DMS114 treated with DMSO at 0.1 percent for 48 hours (cell line): ENCODE data around the gene NAV1.
A peak's percentile ranks its signal among the peaks of the same experiment; 100 is the strongest.

Experiments used
- DNase-seq: peaks from one replicate; lab custom pipeline; 2025; ENCODE audit not compliant: unreplicated experiment; lab: John Stamatoyannopoulos, UW

NAV1 gene

DNA sequence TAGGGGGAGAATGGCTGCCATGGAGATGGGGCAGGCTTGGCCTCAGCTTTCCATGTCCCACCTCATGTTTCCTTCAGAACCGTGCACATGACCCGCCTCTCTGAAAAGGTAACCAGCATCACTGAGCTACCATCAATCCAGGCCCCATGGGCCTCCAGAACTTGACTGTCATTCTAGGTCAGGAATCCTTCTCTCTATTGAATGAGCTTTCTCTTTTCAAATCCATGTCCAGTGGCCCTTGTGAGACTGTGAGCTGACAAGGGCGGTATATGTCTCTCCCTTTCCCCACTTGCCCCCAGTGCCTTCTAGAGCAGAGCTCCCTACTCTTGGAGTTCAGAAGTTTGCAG lies 36.4 kb upstream of the NAV1 start:
- DNase-seq = no peak

DNA sequence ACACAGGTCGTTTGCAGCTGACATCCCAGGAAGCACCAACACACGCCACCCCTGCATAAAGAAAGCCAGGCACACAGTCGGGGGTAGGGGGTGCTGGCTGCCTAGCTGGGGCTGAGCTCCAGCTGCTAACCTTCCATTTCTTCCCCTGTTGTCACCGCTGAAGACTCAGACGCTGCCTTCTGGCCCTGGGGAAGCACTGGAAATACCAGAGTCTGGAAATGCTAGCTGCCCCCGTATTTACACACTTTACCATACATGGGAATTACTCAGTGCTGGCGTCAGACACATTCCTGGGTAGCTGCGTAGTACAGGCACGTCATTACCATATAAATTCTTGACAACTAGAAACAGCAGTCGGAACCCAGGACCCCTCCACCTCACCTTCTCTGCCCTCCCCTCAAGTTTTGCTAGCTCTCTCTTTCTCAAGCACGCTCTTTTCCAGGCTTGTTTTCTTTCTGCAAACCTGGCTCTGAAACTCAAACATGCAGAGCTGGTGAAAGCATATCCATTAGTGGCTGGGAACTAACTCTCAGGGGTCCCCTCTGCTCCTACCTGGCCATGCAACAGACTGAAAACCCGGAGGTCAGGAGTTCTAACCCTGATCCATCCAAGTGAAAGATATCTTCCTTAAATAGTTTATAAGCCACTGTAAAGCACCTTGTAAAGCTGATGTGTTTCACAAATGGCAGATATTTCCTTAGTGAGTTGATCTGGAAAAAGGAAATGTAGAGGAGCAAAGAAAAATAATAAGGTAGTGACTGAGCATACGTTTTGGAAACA lies 35.3 kb upstream of the NAV1 start:
- DNase-seq = no peak

DNA sequence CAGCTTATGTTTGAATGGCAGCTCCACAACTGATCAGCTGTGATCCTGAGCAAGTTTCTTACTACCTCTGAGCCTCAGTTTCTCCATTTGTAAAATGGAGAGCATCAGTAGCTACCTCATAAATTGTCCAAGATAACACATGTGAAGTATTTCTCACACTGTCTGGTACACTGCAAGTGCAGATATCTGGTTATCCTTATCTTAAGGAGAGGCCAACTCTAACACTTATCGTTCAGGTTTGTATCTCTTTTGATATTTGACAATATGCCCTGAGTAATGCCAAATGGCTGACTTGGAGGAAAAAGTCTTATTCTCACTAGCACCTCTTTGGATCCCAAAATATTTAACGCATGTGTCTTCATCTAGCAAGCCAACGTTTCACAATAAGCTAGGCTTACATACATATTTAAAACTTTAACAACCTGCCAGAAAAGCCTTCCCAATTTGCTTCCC lies 34.7 kb upstream of the NAV1 start:
- no peak for DNase-seq

DNA sequence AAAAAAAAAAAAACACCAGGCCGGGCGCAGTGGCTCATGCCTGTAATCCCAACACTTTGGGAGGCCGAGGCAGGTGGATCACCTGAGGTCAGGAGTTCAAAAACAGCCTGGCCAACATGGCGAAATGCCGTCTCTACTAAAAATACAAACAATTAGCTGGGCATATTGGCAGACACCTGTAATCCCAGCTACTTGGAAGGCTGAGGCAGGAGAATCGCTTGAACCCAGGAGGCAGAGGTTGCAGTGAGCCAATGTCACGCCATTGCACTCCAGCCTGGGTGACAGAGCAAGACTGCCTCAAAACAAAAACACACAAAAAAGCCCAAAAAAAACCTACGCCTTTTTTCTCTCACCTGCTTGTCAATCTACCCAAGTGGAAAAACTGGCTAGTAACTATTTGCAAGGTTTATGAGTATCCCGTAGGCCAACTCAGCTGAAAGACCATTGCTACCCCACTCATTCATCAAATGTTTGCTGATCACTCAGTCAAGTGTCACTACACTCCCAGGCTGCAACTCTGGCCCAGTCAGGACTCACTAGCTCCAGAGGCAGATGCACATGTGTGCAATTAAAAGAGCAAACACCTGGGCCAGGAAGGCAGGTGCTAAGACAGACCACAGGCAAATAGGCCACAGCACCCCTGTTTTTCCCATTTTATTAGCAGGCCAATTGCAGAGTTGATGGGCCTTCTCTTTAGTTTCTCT lies 34.0 kb upstream of the NAV1 start:
- DNase-seq = no peak

DNA sequence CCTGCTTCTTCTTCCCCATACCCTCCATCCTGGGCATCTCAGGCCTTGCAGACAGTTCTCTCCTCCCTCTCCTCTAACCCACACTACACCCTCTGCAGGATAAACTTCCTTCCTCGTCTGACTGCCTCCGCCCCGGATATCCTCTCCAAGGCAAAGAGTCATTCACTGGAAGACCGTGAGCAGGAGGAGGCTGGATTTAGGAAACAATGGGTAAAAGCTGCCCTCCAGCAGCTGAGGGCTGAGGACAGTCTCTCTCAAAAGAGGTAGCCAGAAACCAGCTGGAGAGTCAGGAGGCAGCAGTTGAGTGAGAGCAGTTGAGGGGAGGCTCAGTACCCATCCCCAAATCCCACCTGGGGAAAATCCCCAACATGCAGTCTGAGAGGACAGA lies 33.4 kb upstream of the NAV1 start:
- DNase-seq = no peak

DNA sequence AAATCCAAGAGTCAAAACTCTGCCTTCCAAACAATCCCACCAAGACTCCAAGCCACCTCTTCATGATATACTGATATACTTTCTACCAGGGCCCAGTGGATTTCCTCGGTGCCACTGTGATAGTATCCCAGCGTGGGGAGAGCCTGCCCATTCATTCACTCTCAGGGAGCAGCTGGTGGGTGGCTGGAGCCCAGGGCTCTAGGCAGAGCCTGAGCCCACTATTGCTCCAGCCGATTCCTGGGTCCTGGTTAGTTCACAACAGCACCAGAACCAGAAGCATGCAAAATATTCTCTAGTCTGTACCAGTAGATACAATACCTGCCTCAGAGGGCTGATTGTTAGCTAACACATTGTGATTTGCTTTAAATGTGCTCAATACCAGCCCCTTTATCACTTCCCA lies 32.8 kb upstream of the NAV1 start:
- DNase-seq = no peak

DNA sequence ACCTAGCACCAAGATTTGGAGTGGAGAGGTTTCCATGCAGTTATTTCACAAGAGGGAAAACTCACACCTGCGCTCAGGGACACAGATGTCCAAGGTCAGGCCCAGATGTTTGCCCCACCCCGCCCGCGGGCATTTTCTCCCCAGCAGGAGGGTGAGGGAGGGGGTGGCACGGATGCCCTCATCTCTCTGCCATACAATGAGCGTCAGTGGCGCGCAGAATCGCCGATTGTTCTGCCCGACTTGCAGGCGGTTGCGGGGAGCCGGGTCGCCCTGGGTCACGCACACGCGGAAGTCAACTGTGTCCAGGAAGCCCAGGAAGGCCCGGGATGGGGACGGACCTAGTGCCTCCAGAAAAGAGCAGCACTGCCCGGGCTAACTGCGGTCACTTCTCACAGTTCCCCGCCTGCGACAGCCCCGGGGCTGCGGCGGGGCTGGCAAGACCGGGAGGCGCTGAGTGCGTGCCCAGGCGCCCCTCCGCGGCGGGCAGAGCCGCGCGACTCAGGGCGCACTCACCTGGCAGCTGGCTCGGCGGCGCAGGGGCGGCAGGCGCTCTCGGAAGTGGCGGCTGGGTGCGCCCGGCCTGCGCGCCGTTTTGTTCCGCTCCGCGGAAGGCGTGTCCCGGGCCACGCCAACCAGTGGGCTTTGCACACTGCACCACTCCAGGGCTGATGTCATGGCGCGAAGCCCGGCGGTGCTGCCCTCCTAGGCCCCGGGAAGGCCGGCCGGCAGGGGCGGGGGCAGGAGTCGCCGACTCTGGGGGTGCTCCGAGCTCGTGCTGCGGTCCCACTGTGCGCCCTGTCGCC lies 32.2 kb upstream of the NAV1 start, which contains the start of gene CSRP1:
CSRP1 (minus strand) TSS at position 567 of the 803 bp plus-strand sequence. CDS start 10,820 bp downstream, outside the sequence.
- DNase-seq = peak; percentile 17

DNA sequence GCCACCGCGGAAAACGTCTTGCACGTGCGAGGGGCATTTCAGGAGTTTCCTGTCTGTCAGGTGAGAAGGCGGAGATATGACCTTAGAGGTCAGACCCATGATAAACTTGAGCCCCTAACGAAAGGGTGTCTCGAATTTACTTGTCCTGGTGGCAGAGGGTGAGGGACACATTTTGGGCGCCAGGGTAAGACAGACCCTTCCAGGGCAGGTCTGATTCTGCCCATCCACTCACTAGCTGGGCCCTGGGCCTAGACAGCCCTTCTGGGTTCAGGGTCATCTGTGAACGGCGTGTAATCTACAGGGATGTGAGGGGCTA lies 31.6 kb upstream of the NAV1 start:
- no peak for DNase-seq

DNA sequence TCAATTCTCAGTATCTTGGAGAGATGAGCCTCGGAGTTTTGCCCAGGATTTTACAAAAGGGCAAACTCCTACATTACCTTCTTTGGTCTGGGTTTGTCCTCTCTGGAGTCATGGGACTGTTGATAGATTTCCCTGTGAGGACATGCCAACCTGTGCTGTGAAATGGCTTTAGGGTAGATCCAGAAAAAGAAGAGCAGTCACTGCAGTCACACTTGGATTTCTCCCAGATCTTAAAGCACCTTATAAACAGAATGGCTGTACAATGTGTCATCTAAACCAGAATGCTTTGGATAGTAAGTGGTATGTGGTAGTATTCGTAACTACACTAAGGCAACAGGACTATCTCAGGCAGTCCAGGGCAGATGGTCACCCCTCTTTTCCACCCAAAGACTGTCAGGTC lies 30.1 kb upstream of the NAV1 start:
- no peak for DNase-seq

DNA sequence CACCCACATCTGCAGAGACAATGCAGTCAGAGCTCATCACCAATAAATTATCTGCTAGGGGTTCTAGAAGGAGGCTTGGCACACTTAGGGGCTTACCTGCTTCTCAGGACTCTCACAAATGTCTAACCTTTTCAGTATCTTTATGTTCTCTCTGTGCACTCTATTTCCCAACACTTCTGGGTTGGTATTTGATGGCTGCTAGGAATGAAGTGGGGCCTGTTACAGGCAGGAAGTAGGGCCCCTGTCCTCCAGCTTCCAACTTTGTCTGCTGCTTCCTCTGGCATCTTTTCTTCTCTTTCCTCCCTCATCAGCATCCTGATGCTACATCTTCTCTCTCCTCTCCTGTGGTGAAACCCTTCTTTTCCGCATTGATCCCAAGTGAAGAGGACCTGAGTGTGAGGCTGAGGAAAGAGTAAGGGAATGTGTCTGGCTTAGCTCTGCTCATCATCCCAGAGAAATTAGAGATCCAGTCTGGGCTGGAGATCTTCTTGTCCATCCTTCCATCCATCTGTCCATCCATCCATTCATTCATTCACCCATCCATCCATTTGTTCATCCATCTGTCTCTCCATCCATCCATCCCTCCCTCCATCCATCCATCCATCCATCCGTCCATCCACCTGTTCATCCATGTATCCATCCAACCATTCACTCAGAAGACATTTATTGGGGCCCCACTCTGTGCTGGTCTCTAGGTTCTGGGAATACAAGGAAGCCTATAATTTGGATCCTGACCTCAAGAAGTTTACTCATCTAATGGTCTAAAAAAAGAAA lies 29.1 kb upstream of the NAV1 start:
- no peak for DNase-seq

DNA sequence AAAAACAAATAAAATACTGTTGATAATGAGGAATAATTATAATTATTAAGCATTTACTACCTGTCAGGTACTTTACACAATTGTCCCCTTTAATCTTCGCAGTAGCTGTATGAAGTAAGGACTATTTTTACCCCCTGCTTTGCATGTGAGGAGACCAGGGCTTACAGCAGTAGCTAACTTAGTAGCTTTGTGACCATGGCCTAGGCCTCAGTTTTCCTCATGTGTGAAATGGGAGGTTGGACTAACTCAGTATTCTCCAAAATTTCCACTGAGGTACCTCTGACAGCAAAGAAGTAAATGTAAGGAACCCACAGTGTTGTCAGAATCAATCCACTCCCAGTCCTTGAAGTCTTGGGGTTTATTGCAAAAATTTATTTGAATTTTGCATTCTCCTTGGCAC lies 28.2 kb upstream of the NAV1 start:
- no peak for DNase-seq

DNA sequence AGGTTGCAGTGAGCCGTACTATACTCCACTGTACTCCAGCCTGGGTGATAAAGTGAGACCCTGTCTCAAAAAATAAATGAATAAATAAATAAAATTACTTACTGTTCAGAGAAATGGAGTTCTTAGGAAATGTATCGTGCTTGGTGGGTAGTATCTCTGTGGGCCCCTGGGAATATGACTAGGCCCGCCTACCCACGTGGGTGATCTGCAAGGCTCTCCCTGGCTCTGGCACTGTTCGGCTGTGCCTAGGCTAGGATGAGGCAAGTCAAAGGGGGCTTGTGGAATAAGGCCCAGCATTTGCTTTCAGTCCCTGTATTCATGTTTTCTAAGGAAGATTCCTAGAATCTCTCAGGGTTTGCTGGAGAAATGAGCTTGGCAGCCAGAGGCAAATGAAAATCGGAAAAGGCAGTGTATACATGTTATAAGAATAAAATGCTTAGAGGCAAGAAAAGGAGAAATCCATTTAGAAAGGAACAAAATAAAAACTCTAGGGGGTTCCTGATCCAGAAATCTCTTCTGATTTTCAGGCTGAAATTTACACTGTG lies 27.5 kb upstream of the NAV1 start:
- DNase-seq = no peak

DNA sequence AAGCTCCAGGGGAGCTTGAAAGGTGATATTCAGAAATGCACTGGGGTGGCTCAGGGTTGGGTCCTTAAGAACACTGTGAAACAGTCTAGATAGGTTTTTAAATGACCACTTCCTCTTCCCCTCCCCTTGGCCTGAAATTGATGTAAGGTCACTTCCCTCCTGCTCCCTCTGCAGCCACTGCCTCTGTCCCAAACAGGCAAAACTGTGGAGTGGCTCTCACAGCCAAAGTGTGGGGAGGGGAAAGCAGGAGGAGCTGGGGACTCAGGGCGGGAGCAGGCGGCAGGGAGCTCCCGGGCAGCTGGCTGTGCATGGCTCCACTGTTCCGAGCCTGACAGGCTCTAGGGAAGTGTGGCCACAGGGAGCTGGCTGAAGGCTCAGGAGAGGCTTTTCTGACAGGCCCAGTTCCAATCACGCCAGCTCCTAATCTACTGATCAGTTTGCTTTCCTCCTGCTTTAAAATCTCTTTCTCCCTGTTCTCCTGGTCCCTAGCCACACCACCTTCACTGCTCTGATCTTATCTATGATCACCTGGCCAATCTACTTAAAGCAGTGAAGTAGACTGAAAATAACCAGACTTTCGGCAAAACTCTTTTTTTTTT lies 26.9 kb upstream of the NAV1 start:
- no peak for DNase-seq

DNA sequence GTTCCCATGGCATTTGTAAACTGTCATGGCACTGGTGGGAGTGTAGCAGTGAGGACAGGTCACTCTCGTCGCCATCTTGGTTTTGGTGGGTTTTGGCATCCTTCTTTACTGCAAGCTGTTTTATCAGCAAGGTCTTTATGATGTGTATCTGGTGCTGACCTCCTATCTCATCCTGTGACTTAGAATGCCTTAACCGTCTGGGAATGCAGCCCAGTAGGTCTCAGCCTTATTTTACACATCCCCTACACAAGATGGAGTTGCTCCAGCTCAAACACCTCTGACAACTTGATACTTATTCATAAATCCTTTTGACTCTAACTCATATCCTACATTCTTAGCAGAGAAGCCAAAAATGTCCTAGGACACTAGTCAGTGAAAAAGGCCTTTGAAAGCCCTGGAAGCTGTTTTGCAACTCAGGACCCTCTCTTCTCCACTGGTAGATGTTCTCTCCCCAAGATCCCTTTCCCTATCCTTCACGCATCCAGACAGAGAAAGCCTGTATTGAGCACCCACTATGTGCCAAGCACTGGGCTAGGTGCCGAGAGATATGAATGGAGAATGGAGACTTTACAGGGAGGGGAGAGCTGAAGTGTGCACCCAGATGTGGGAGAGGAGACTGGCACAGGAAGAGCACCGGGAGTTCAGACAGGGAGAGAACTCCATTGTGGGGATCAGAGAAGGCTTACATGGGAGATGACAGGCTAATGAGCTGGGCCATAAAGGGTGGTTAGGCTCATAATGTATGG lies 25.3 kb upstream of the NAV1 start:
- DNase-seq = no peak

DNA sequence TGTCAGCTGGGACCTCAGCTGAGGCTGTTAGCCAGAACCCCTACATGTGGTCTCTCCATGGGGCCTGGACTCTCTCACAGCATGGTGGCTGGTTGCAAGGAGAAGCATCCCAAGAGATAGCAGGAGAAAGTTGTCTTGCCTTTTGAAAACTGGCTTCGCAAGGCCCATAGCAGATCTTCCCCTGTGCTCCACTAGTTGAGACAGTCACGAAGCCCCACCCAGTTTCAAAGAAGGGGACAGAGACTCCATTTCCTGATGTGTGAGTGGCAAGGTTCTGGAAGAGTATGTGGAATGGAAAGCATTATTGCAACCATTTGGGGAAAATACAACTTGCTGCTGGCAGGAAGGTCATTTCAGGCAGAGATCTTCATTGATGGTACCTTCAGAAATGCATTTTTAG lies 24.5 kb upstream of the NAV1 start:
- DNase-seq = no peak

DNA sequence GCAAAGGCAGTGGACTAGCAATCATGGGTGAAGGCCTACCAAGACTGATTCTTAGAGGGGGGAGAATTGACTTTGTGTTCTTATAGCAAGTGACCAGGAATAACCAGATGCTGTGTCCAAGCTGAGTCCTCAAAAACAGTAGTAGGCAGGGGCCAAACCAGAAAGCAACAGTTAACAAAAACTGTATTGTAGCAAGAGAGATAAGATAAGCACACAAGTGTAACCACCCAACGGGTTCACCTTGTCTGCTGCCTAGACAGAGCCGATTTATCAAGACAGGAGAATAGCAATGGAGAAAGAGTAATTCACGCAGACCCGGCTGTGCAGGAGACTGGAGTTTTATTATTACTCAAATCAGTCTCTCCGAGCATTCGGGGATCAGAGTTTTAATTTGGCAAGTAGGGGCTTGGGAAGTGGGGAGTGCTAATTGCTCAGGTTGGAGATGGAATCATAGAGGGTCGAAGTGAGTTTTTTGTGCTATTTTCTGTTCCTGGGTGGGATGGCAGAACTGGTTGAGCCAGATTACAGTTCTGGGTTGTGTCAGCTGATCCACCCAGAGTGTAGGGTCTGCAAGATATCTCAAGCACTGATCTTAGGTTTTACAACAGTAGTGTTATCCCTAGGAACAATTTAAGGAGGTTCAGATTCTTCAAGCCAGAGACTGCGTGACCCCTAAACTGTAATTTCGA lies 23.7 kb upstream of the NAV1 start:
- DNase-seq = no peak

DNA sequence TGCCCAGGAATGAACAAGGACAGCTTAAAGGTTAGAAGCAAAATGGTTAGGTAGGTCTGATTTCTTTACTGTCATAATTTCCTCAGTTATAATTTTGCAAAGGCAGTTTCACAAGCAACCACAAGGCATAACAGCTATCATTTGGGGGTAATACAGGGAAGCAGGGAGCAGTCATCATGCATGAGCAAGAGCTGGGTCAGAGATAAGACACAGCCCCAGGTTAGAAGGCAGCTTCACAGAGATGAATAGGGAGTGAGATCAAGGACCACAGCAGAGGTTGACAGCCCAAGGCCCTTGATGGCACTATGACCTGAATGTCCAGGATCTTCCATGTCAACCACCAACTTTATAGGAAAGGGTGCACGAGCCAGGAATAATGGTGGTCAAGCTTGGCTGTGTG lies 23.0 kb upstream of the NAV1 start:
- no peak for DNase-seq

DNA sequence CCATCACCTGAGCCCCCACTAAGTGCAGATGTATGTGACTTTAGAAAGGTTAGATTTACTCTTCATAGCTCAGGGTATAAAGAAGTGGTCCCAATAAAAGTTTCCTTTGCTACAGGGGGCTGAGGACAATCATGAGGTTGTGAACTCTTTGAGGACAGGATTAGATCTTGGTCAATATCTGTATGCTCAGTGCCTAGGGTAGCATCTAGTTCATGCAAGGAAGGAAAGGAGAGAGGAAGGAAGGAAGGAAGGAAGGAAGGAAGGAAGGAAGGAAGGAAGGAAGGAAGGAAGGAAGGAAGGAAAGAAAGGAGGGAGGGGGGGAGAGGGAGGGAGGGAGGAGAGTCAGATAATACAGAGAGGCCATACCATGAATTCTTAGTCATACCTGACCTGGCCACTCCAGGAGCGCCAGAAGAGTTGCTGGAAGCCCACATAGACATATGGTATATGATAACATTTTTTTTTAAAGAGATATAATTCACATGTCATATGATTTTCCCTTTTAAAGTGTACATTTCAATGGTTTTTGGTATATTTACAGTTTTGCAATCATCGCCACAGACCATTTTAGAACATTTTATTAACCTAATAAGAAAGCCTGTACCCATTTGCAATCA lies 22.3 kb upstream of the NAV1 start:
- DNase-seq = no peak

DNA sequence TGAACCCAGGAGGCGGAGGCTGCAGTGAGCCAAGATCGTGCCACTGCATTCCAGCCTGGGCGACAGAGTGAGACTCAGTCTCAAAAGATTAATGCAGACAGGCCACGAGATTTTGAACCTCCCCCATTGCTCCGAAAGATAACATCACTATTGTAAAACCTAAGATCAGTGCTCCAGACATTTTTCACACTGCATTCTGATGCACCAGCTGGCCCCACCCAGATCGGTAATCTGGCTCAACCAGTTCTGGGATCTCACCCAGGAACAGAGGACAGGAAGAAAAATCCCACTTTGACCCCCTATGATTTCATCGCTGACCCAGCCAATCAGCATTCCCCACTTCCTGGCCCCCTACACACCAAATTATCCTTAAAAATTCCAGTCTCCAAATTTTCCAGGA lies 21.3 kb upstream of the NAV1 start:
- no peak for DNase-seq
